Tibial nerve (tissue), 4 donors: ENCODE results near the gene HNF1B.

Source experiments
- CTCF ChIP-seq, 5 experiments: fragments of 200-600 bp in 3 of 5; fragments of 450-650 bp in 2 of 5; sonication (generic) in 3 of 5; IDR thresholded peaks; one replicate each; pipeline ENCODE4 v1.5.1; 2016 to 2019; ENCODE audit warnings: antibody characterized with exemption in 5 of 5, mild to moderate bottlenecking in 3 of 5, moderate library complexity in 2 of 5
- EP300 ChIP-seq, 2 donors: sonication (generic); formaldehyde crosslinking; IDR thresholded peaks; one replicate each; pipeline ENCODE4 v1.6.1; 2017; ENCODE audit warnings: antibody characterized with exemption in 2 of 2, mild to moderate bottlenecking in 1 of 2
- POLR2A ChIP-seq, 2 donors: fragments of 450-650 bp; IDR thresholded peaks; one replicate each; pipeline ENCODE4 v1.6.1; 2017; ENCODE audit warnings: antibody characterized with exemption in 2 of 2, mild to moderate bottlenecking in 2 of 2, moderate library complexity in 2 of 2

- TF ChIP-seq CTCF (IDR thresholded peaks at IDR 0.05) (no peak), EP300 (IDR thresholded peaks at IDR 0.05) (no peak), POLR2A (IDR thresholded peaks at IDR 0.05) (no peak)
Observed at GRCh38 chr17:37792787-37793186, 47.9 kb upstream of the HNF1B start.
